ENCODE measurements around the gene RAB3A. TPM values are rescaled to one million over a fixed set of nuclear protein-coding genes. Genes with fewer than 3 reads are reported as not detected.
A peak's percentile ranks its signal among the peaks of the same experiment; 100 is the strongest.
"Not testable (repeated sequence)": the region's sequence is repeated elsewhere in the genome, so short reads cannot be mapped to it uniquely, and the experiment has no call there.

RAB3A gene
- total RNA-seq, 1 donor from 2014 or later: 77.4 TPM

GRCh38 chr19:18164072-18164471, 39.8 kb downstream of the RAB3A start:
- no peaks in the 10 kb centered on the region for H3K36me3 Mint-ChIP-seq (ENCODE audit: unreplicated experiment)
- H3K4me3 Mint-ChIP-seq (ENCODE audit: unreplicated experiment): no peak overlapping the region
- no peak for TF ChIP-seq CTCF (IDR thresholded peaks at IDR 0.05; ENCODE audit: partially characterized antibody, unreplicated experiment)
- DNase-seq: no peak
- peaks cover 4% of the 10 kb centered on the region for H3K4me1 Mint-ChIP-seq (ENCODE audit: low read depth, unreplicated experiment)
- H3K9me3 Mint-ChIP-seq (ENCODE audit: unreplicated experiment): no peaks in the 10 kb centered on the region
- H3K27ac Mint-ChIP-seq (ENCODE audit: unreplicated experiment): no peak overlapping the region
- H3K27me3 Mint-ChIP-seq (ENCODE audit: unreplicated experiment): no peaks in the 10 kb centered on the region

- Mint-ChIP-seq H3K27me3 (ENCODE audit: unreplicated experiment) (no peaks in the 10 kb centered on the region), H3K27ac (ENCODE audit: unreplicated experiment) (peak overlapping the region; percentile 8), H3K36me3 (ENCODE audit: unreplicated experiment) (no peaks in the 10 kb centered on the region), H3K9me3 (ENCODE audit: unreplicated experiment) (no peaks in the 10 kb centered on the region), H3K4me1 (ENCODE audit: low read depth, unreplicated experiment) (peaks cover 6% of the 10 kb centered on the region), H3K4me3 (ENCODE audit: unreplicated experiment) (peak overlapping the region; percentile 65)
- peak; percentile 23 for TF ChIP-seq CTCF (IDR thresholded peaks at IDR 0.05; ENCODE audit: partially characterized antibody, unreplicated experiment)
- no peak for DNase-seq
These were observed 42.2 kb downstream of the RAB3A start for GRCh38 chr19:18161636-18162002.

- DNase-seq: peak; percentile 85
- Mint-ChIP-seq H3K27me3 (ENCODE audit: unreplicated experiment) (no peaks in the 10 kb centered on the region), H3K9me3 (ENCODE audit: unreplicated experiment) (no peaks in the 10 kb centered on the region), H3K36me3 (ENCODE audit: unreplicated experiment) (no peaks in the 10 kb centered on the region), H3K4me1 (ENCODE audit: low read depth, unreplicated experiment) (peaks cover 10% of the 10 kb centered on the region), H3K27ac (ENCODE audit: unreplicated experiment) (no peak overlapping the region), H3K4me3 (ENCODE audit: unreplicated experiment) (peak overlapping the region; percentile 65)
- TF ChIP-seq CTCF (IDR thresholded peaks at IDR 0.05; ENCODE audit: partially characterized antibody, unreplicated experiment): peak; percentile 75
These were observed 42.7 kb downstream of the RAB3A start for GRCh38 chr19:18160971-18161635.

GRCh38 chr19:18160493-18160970, 43.3 kb downstream of the RAB3A start:
- Mint-ChIP-seq H3K36me3 (ENCODE audit: unreplicated experiment) (no peaks in the 10 kb centered on the region), H3K4me3 (ENCODE audit: unreplicated experiment) (peak overlapping the region; percentile 63), H3K27me3 (ENCODE audit: unreplicated experiment) (no peaks in the 10 kb centered on the region), H3K4me1 (ENCODE audit: low read depth, unreplicated experiment) (peaks cover 10% of the 10 kb centered on the region), H3K9me3 (ENCODE audit: unreplicated experiment) (no peaks in the 10 kb centered on the region), H3K27ac (ENCODE audit: unreplicated experiment) (no peak overlapping the region)
- TF ChIP-seq CTCF (IDR thresholded peaks at IDR 0.05; ENCODE audit: partially characterized antibody, unreplicated experiment): no peak
- DNase-seq: no peak

GRCh38 chr19:18159810-18160209, 44.0 kb downstream of the RAB3A start:
- peaks cover 10% of the 10 kb centered on the region for H3K4me1 Mint-ChIP-seq (ENCODE audit: low read depth, unreplicated experiment)
- no peaks in the 10 kb centered on the region for H3K9me3 Mint-ChIP-seq (ENCODE audit: unreplicated experiment)
- no peaks in the 10 kb centered on the region for H3K27me3 Mint-ChIP-seq (ENCODE audit: unreplicated experiment)
- H3K4me3 Mint-ChIP-seq (ENCODE audit: unreplicated experiment): no peak overlapping the region
- no peak overlapping the region for H3K27ac Mint-ChIP-seq (ENCODE audit: unreplicated experiment)
- TF ChIP-seq CTCF (IDR thresholded peaks at IDR 0.05; ENCODE audit: partially characterized antibody, unreplicated experiment): no peak
- no peak for DNase-seq
- H3K36me3 Mint-ChIP-seq (ENCODE audit: unreplicated experiment): no peaks in the 10 kb centered on the region

GRCh38 chr19:18159059-18159616, 44.7 kb downstream of the RAB3A start:
- not testable (repeated sequence) for DNase-seq; H3K4me3 Mint-ChIP-seq (ENCODE audit: unreplicated experiment); H3K9me3 Mint-ChIP-seq (ENCODE audit: unreplicated experiment); H3K27me3 Mint-ChIP-seq (ENCODE audit: unreplicated experiment); H3K36me3 Mint-ChIP-seq (ENCODE audit: unreplicated experiment); H3K27ac Mint-ChIP-seq (ENCODE audit: unreplicated experiment)
- peaks cover 11% of the 10 kb centered on the region for H3K4me1 Mint-ChIP-seq (ENCODE audit: low read depth, unreplicated experiment)
